ENCODE results near the gene VPS26C. TPM values are rescaled to one million over a fixed set of nuclear protein-coding genes. Genes with fewer than 3 reads are reported as not detected.

The VPS26C gene
- total RNA-seq, 4 donors from 2014 or later, result 47.7 to 60.8 (median 55.4) TPM

DNA sequence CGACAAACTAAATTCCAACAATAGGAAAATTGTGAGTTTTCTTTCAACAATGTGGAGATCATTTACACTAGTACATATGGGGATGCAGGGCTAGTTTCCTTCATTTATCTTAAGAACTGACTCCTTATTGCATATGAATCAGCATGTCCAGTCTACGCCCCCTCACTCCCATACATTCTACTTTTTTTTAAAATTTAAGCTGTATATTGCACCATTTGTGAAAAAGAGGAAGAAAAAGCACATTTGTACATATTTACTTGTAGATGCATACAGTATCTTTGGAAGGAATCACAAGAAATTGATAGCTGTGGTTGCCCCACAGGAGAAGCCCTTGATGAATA lies 15.9 kb downstream of the VPS26C start:
- Histone ChIP-seq H3K4me1 (peaks cover 10% of the 10 kb centered on the region), H3K36me3 (no peaks in the 10 kb centered on the region), H3K27ac (no peak overlapping the region), H3K27me3 (no peaks in the 10 kb centered on the region), H3K9me3 (no peaks in the 10 kb centered on the region), H3K4me3 (no peak overlapping the region)
- TF ChIP-seq POLR2AphosphoS5 (IDR thresholded peaks at IDR 0.05) (no peak), EP300 (IDR thresholded peaks at IDR 0.05) (no peak), POLR2A (IDR thresholded peaks at IDR 0.05) (no peak)
- TF ChIP-seq, protein P1, sequence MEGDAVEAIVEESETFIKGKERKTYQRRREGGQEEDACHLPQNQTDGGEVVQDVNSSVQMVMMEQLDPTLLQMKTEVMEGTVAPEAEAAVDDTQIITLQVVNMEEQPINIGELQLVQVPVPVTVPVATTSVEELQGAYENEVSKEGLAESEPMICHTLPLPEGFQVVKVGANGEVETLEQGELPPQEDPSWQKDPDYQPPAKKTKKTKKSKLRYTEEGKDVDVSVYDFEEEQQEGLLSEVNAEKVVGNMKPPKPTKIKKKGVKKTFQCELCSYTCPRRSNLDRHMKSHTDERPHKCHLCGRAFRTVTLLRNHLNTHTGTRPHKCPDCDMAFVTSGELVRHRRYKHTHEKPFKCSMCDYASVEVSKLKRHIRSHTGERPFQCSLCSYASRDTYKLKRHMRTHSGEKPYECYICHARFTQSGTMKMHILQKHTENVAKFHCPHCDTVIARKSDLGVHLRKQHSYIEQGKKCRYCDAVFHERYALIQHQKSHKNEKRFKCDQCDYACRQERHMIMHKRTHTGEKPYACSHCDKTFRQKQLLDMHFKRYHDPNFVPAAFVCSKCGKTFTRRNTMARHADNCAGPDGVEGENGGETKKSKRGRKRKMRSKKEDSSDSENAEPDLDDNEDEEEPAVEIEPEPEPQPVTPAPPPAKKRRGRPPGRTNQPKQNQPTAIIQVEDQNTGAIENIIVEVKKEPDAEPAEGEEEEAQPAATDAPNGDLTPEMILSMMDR (IDR thresholded peaks at IDR 0.05), result no peak
- 80% methylated on average over 2 of the region's 2 CpGs for WGBS
- DNase-seq (ENCODE audit: low spot score in 2 of 2), result no peak

DNA sequence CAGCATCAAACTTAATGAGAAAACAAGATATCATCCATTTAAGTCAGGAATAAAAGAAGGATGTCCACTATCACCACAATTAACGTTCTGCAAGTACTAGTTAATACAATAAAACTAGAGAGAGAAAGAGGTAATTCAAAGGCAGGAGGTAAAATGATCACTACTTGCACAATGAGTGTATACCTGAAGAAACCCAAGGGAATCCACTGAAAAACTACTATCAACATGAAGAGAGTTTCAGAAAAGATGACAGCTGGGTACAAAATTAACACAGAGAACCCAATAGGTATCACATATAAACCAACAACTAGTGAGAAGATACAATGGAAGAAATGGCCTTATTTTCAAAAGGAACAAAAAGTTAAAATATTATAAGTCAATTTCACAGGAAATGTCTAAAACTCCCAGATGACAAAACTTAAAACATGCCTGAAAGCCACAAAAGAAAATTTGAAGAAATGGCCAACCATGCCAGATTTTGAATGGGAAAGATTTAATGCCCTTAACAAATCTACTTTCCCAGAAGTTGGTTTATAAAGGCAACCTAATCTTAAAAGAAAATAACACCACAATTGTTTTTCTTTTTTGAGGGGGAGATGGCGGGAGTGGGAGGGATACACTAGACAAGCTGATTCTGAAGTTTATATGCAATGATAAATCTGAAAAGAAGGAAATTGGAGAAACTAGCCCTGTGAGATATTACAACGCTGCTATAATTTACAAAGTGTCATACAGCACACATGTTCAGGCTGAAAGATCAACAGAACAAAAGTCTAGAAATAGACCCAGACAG lies 17.8 kb downstream of the VPS26C start:
- TF ChIP-seq EP300 (IDR thresholded peaks at IDR 0.05) (no peak), POLR2A (IDR thresholded peaks at IDR 0.05) (no peak), POLR2AphosphoS5 (IDR thresholded peaks at IDR 0.05) (no peak)
- TF ChIP-seq, protein P1 (IDR thresholded peaks at IDR 0.05), result no peak
- Histone ChIP-seq H3K9me3 (no peaks in the 10 kb centered on the region), H3K27ac (no peak overlapping the region), H3K36me3 (no peaks in the 10 kb centered on the region), H3K4me1 (peaks cover 14% of the 10 kb centered on the region), H3K27me3 (no peaks in the 10 kb centered on the region), H3K4me3 (no peak overlapping the region)
- WGBS, result 78% methylated on average over 3 of the region's 3 CpGs
- no peak for DNase-seq (ENCODE audit: low spot score in 2 of 2)

DNA sequence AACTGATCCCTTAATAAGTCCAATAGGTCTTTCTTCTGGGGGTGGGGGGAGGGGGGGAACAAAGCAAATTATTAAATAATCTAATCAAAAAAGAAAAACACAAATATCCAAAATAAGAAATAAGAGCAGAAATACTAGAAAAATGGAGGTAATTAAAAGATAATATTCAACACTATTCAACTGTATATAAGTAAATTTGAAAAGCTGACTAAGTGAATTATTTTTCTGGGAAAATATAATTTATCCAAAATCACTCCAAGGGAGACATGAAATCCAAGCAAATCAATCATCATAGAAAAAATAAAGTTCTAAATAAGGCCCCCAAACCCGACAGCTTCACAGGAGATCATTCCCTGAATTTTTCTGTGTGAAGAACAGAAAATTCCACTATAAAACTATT lies 18.8 kb downstream of the VPS26C start:
- H3K4me1 ChIP-seq, result peaks cover 14% of the 10 kb centered on the region
- no peak overlapping the region for H3K27ac ChIP-seq
- 72% methylated on average over 1 of the region's 1 CpG for WGBS
- no peak overlapping the region for H3K4me3 ChIP-seq
- no peak for DNase-seq (ENCODE audit: low spot score in 2 of 2)
- H3K36me3 ChIP-seq, result no peaks in the 10 kb centered on the region
- H3K9me3 ChIP-seq, result no peaks in the 10 kb centered on the region
- no peaks in the 10 kb centered on the region for H3K27me3 ChIP-seq
- TF ChIP-seq, protein P1 (IDR thresholded peaks at IDR 0.05), result no peak
- TF ChIP-seq POLR2AphosphoS5 (IDR thresholded peaks at IDR 0.05), result no peak
- no peak for TF ChIP-seq POLR2A (IDR thresholded peaks at IDR 0.05)
- no peak for TF ChIP-seq EP300 (IDR thresholded peaks at IDR 0.05)

DNA sequence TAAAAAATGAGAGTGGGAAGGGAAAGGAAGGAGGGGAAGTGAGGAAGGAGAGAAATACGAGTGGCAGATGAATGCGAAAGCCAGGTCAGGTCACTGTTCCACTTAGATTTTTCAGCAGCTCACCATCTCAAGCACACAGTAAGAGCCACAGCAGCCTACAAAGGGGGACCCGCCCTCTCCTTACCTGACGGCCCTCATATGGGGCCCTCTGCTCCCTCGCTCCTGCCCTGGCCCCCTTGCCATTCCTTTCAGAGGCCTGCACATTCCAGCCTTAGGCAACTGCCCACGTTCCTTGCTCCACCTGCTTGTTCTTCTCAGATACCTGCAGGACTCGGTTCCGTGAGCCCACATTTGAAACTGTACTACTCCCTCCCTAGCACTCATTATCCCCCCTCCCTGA lies 22.0 kb downstream of the VPS26C start:
- Histone ChIP-seq H3K4me1 (peaks cover 4% of the 10 kb centered on the region), H3K9me3 (no peaks in the 10 kb centered on the region), H3K27ac (no peak overlapping the region), H3K36me3 (peaks cover 10% of the 10 kb centered on the region), H3K27me3 (no peaks in the 10 kb centered on the region), H3K4me3 (no peak overlapping the region)
- no peak for DNase-seq (ENCODE audit: low spot score in 2 of 2)
- WGBS, result 87% methylated on average over 8 of the region's 8 CpGs
- TF ChIP-seq, protein P1 (IDR thresholded peaks at IDR 0.05), result no peak

DNA sequence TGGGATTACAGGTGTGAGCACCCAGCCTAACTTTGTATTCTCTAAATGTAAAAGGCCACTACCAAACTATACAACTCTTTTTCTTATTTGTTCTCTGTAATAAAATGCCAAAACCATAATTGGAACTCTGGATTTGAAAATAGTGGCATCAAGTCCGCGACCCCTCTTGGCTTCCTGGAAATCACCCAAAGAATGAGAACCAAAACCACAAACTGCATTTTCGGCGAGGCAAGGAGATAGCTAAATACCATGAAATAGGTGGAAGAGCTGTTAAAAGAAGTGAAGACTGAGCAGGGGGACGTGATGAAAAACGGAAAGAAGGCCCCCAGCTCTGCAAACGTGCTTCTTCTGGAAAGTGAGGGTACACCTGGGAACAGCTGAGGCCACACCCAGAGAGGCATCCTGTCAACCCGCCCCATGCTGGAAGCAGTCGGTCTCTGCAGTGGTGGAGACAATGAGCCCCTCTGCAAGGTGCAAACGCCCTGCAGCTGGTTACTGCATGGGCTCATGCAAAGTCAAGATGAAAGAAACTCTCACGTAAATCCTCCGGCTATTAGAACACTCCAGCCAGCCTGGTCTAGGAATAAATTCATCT lies 22.5 kb downstream of the VPS26C start:
- TF ChIP-seq POLR2AphosphoS5 (IDR thresholded peaks at IDR 0.05) (no peak), EP300 (IDR thresholded peaks at IDR 0.05) (no peak), POLR2A (IDR thresholded peaks at IDR 0.05) (no peak)
- TF ChIP-seq, protein P1 (IDR thresholded peaks at IDR 0.05), result no peak
- Histone ChIP-seq H3K4me1 (peaks cover 4% of the 10 kb centered on the region), H3K9me3 (no peaks in the 10 kb centered on the region), H3K27ac (no peak overlapping the region), H3K4me3 (no peak overlapping the region), H3K27me3 (no peaks in the 10 kb centered on the region), H3K36me3 (peaks cover 14% of the 10 kb centered on the region)
- DNase-seq (ENCODE audit: low spot score in 2 of 2), result no peak
- WGBS, result 76% methylated on average over 12 of the region's 12 CpGs
